B cell (primary cell): Measurements from ENCODE around the gene ZBTB11. TPM values are rescaled to one million over a fixed set of nuclear protein-coding genes. Genes with fewer than 3 reads are reported as not detected.

Experiments
- ATAC-seq: fragments of 200-7000 bp; cut with Tn5 transposase; one replicate; pipeline ENCODE4 v1.10.0; 2021; ENCODE audit warnings: low read depth, mild to moderate bottlenecking, moderate number of reproducible peaks, moderate library complexity
- CTCF ChIA-PET: fragments of 350-600 bp; sonication (Branson Sonifier 250); formaldehyde crosslinking; loops from one replicate; lab custom pipeline; 2021; ENCODE audit warnings: antibody characterized with exemption, inconsistent platforms; lab: Charles Lee
- POLR2A ChIA-PET: fragments of 350-600 bp; sonication (Branson Sonifier 250); formaldehyde crosslinking; loops from one replicate; lab custom pipeline; 2021; ENCODE audit warnings: antibody characterized with exemption; lab: Charles Lee
- DNase-seq: peaks from one replicate; pipeline ENCODE4 v3.0.0; 2013
- H2AFZ ChIP-seq: 2 replicates; pipeline ENCODE4 v1.6.1; 2012; ENCODE audit warnings: mild to moderate bottlenecking, low read depth, low read length; ENCODE audit not compliant: insufficient read depth, poor library complexity, severe bottlenecking
- H3K27ac ChIP-seq, 2 donors: 1 replicate in 1 of 2; 2 replicates in 1 of 2; pipeline ENCODE4 v1.5.1; 2012 to 2013; ENCODE audit warnings: low read length in 2 of 2, mild to moderate bottlenecking in 2 of 2, moderate library complexity in 1 of 2
- H3K27me3 ChIP-seq, 4 experiments: fragments of 200-600 bp in 1 of 4; sonication (generic) in 1 of 4; replicated peaks in 1 of 4; 1 replicate in 2 of 4; 2 replicates in 2 of 4; pipeline versions ENCODE4 v1.6.1 to v1.7.0; 2013 to 2016; ENCODE audit warnings: low read length in 3 of 4, mild to moderate bottlenecking in 2 of 4, mixed read lengths in 1 of 4, moderate library complexity in 1 of 4; ENCODE audit not compliant: insufficient read depth in 4 of 4, control insufficient read depth in 3 of 4; ENCODE audit errors: control extremely low read depth in 1 of 4
- H3K36me3 ChIP-seq, 2 experiments: replicated peaks in 1 of 2; 1 replicate in 1 of 2; 2 replicates in 1 of 2; pipeline versions ENCODE4 v1.6.1 to v1.7.1; 2013; ENCODE audit warnings: low read length in 1 of 2; ENCODE audit not compliant: insufficient read depth in 2 of 2, control insufficient read depth in 1 of 2; ENCODE audit errors: control extremely low read depth in 1 of 2, extremely low read depth in 1 of 2
- H3K4me1 ChIP-seq, 2 donors: fragments of 200-600 bp in 1 of 2; sonication (generic) in 1 of 2; 1 replicate in 1 of 2; 2 replicates in 1 of 2; pipeline versions ENCODE4 v1.5.1 to v1.6.1; 2013 to 2017; ENCODE audit warnings: low read length in 2 of 2; ENCODE audit not compliant: control insufficient read depth in 2 of 2, insufficient read depth in 2 of 2
- H3K4me2 ChIP-seq: replicated peaks from 2 replicates; pipeline ENCODE3; 2012; ENCODE audit warnings: mild to moderate bottlenecking, low read depth, low read length; ENCODE audit not compliant: poor library complexity, severe bottlenecking
- H3K4me3 ChIP-seq, 5 experiments: fragments of 200-600 bp in 1 of 5; sonication (generic) in 1 of 5; 1 replicate in 3 of 5; 2 replicates in 2 of 5; pipeline versions ENCODE4 v1.5.1 to v1.7.0; 2011 to 2016; ENCODE audit warnings: low read length in 4 of 5, mild to moderate bottlenecking in 4 of 5, low read depth in 2 of 5, control low read depth in 1 of 5, moderate library complexity in 1 of 5; ENCODE audit not compliant: insufficient read depth in 1 of 5; ENCODE audit errors: control extremely low read depth in 1 of 5, extremely low read depth in 1 of 5
- H3K79me2 ChIP-seq: fragments of 200-600 bp; sonication (generic); one replicate; pipeline ENCODE4 v1.6.0; 2016; ENCODE audit warnings: low read length; ENCODE audit not compliant: control insufficient read depth, insufficient read depth
- H3K9ac ChIP-seq: fragments of 200-600 bp; sonication (generic); 2 replicates; pipeline ENCODE4 v1.6.1; 2017; ENCODE audit warnings: mild to moderate bottlenecking, low read length, moderate library complexity
- H3K9me3 ChIP-seq, 3 donors: one replicate each; pipeline versions ENCODE4 v1.6.1 to v1.7.1; 2013; ENCODE audit warnings: low read length in 2 of 3; ENCODE audit not compliant: control insufficient read depth in 2 of 3, insufficient read depth in 1 of 3; ENCODE audit errors: control extremely low read depth in 1 of 3
- H4K20me1 ChIP-seq: 2 replicates; pipeline ENCODE4 v1.6.0; 2012; ENCODE audit warnings: mild to moderate bottlenecking, low read length; ENCODE audit not compliant: insufficient read depth, control insufficient read depth, poor library complexity, severe bottlenecking
- H3K27ac Mint-ChIP-seq: one replicate; pipeline ENCODE4 v1.8.0; 2021; ENCODE audit warnings: mixed read lengths
- H3K27me3 Mint-ChIP-seq: one replicate; pipeline ENCODE4 v1.8.0; 2021; ENCODE audit warnings: mixed read lengths
- H3K4me1 Mint-ChIP-seq: one replicate; pipeline ENCODE4 v1.8.0; 2021; ENCODE audit warnings: mixed read lengths
- H3K4me3 Mint-ChIP-seq: one replicate; pipeline ENCODE4 v1.8.0; 2021; ENCODE audit warnings: mixed read lengths
- H3K9me3 Mint-ChIP-seq: one replicate; pipeline ENCODE4 v1.8.0; 2022; ENCODE audit warnings: mixed read lengths; ENCODE audit not compliant: insufficient read depth
- CTCF ChIP-seq: fragments of 200-600 bp; IDR thresholded peaks from one replicate; pipeline ENCODE4 v1.8.0; 2022; ENCODE audit warnings: antibody characterized with exemption, mild to moderate bottlenecking
- EZH2 ChIP-seq: IDR thresholded peaks from 2 replicates; pipeline ENCODE4 v1.6.1; 2012; ENCODE audit warnings: borderline replicate concordance, low read depth, mild to moderate bottlenecking, moderate library complexity, low read length; ENCODE audit not compliant: insufficient read depth, poor library complexity, severe bottlenecking
- WGBS: methylation state at CpG from one replicate; pipeline ENCODE4 v1.1.5; 2013; ENCODE audit warnings: missing lambda C conversion rate; ENCODE audit not compliant: insufficient coverage; 5-methylcytosine and 5-hydroxymethylcytosine counted together
- intact Hi-C: fragments of 100-400 bp; cut with micrococcal nuclease; formaldehyde crosslinking; loops from one replicate; pipeline ENCODE4 v1.10.0; 2022
- polyA plus RNA-seq: library from polyadenylated mRNA; depleted of rRNA; stranded (reverse); fragments of >200 nt; gene quantifications from 2 replicates; pipeline ENCODE4 v1.2.3, GENCODE V29; 2012
- total RNA-seq, 2 donors: library from RNA; stranded (reverse); fragments of 120-200 nt in 1 of 2; gene quantifications; 1 replicate in 1 of 2; 2 replicates in 1 of 2; pipeline versions ENCODE4 v1.2.3 to v1.2.4, GENCODE V29; 2013 to 2022

The ZBTB11 gene
- total and polyA plus RNA-seq, 2 donors (not counting 1 experiment from before 2014, with no cell fraction given) = 16.3 to 42.6 TPM

- peak overlapping the region; percentile 49 for H2AFZ ChIP-seq
- intact Hi-C loops = loop anchor here (1.0 to 5.0 kb wide), 2 partner anchors 63 to 564 kb away; no protein-coding TSS in a partner anchor
- H3K4me1 ChIP-seq = peaks cover 4 to 7% of the 10 kb centered on the region in 2 donors
- TF ChIP-seq EZH2 = no peak
- peak; percentile 76 for TF ChIP-seq CTCF
- H3K4me1 Mint-ChIP-seq = peaks cover 3% of the 10 kb centered on the region
- no peaks in the 10 kb centered on the region for H3K9me3 Mint-ChIP-seq
- H3K27ac Mint-ChIP-seq = no peak overlapping the region
- H3K9me3 ChIP-seq = no peaks in the 10 kb centered on the region
- H3K4me2 ChIP-seq = no peak overlapping the region
- no peaks in the 10 kb centered on the region for H3K79me2 ChIP-seq
- CTCF ChIA-PET = interaction anchor here (1.0 kb wide), 1 partner anchor 16 kb away, joined by 3 read pairs; no protein-coding TSS in a partner anchor
- no peak overlapping the region for H3K9ac ChIP-seq
- no peak overlapping the region for H3K27ac ChIP-seq
- peak; percentile 61 for DNase-seq
- H3K36me3 ChIP-seq = no peaks in the 10 kb centered on the region
- H3K27me3 Mint-ChIP-seq = no peaks in the 10 kb centered on the region
- no peaks in the 10 kb centered on the region for H4K20me1 ChIP-seq
- ATAC-seq = peak; percentile 71
- 63% methylated on average over 17 of the region's 18 CpGs for WGBS
- H3K4me3 ChIP-seq = no peak overlapping the region
- no peak overlapping the region for H3K4me3 Mint-ChIP-seq
- POLR2A ChIA-PET = no interaction called here
- no peaks in the 10 kb centered on the region for H3K27me3 ChIP-seq
These were observed 40.8 kb downstream of the ZBTB11 start for GRCh38 chr3:101635954-101636798.

- Histone ChIP-seq H3K36me3 (no peaks in the 10 kb centered on the region), H3K4me2 (no peak overlapping the region), H3K27ac (no peak overlapping the region), H3K27me3 (no peaks in the 10 kb centered on the region), H3K79me2 (no peaks in the 10 kb centered on the region), H4K20me1 (no peaks in the 10 kb centered on the region), H3K9ac (no peak overlapping the region), H3K4me1 (peaks cover 4 to 7% of the 10 kb centered on the region in 2 donors), H3K9me3 (no peaks in the 10 kb centered on the region), H2AFZ (no peak overlapping the region), H3K4me3 (no peak overlapping the region)
- ATAC-seq (no peak), DNase-seq (no peak)
- H3K27ac Mint-ChIP-seq = no peak overlapping the region
- TF ChIP-seq EZH2 (no peak), CTCF (no peak)
- H3K4me3 Mint-ChIP-seq = no peak overlapping the region
- H3K4me1 Mint-ChIP-seq = peaks cover 3% of the 10 kb centered on the region
- ChIA-PET POLR2A (no interaction called here), CTCF (no interaction called here)
- WGBS = 83% methylated on average over 5 of the region's 9 CpGs
- intact Hi-C loops = loop anchor here (5.0 kb wide), 1 partner anchor 563 kb away; no protein-coding TSS in a partner anchor
- H3K27me3 Mint-ChIP-seq = no peaks in the 10 kb centered on the region
- no peaks in the 10 kb centered on the region for H3K9me3 Mint-ChIP-seq
These were observed 41.6 kb downstream of the ZBTB11 start for GRCh38 chr3:101635345-101635744.
